Measurements from ENCODE around the gene DNAJC22.

The DNAJC22 gene

GRCh38 chr12:49355913-49356312, 9.2 kb downstream of the DNAJC22 start:
- no peak overlapping the region for H3K4me3 ChIP-seq (ENCODE audit: low read length)
- no peaks in the 10 kb centered on the region for H3K27me3 ChIP-seq (ENCODE audit: control insufficient read depth, insufficient read depth, low read length)
- H3K36me3 ChIP-seq (ENCODE audit: control insufficient read depth, insufficient read depth, low read length): no peaks in the 10 kb centered on the region
- no peaks in the 10 kb centered on the region for H3K9me3 ChIP-seq (ENCODE audit: control insufficient read depth, low read length)
- no peaks in the 10 kb centered on the region for H3K4me1 ChIP-seq (ENCODE audit: control insufficient read depth, insufficient read depth, low read length)
- H3K9ac ChIP-seq (ENCODE audit: low read length): no peak overlapping the region

- Histone ChIP-seq H3K9ac (ENCODE audit: low read length) (no peak overlapping the region), H3K4me3 (ENCODE audit: low read length) (no peak overlapping the region), H3K36me3 (ENCODE audit: control insufficient read depth, insufficient read depth, low read length) (no peaks in the 10 kb centered on the region), H3K9me3 (ENCODE audit: control insufficient read depth, low read length) (no peaks in the 10 kb centered on the region), H3K4me1 (ENCODE audit: control insufficient read depth, insufficient read depth, low read length) (no peaks in the 10 kb centered on the region), H3K27me3 (ENCODE audit: control insufficient read depth, insufficient read depth, low read length) (no peaks in the 10 kb centered on the region)
These were observed 10.5 kb downstream of the DNAJC22 start for GRCh38 chr12:49357103-49357678.

DNA sequence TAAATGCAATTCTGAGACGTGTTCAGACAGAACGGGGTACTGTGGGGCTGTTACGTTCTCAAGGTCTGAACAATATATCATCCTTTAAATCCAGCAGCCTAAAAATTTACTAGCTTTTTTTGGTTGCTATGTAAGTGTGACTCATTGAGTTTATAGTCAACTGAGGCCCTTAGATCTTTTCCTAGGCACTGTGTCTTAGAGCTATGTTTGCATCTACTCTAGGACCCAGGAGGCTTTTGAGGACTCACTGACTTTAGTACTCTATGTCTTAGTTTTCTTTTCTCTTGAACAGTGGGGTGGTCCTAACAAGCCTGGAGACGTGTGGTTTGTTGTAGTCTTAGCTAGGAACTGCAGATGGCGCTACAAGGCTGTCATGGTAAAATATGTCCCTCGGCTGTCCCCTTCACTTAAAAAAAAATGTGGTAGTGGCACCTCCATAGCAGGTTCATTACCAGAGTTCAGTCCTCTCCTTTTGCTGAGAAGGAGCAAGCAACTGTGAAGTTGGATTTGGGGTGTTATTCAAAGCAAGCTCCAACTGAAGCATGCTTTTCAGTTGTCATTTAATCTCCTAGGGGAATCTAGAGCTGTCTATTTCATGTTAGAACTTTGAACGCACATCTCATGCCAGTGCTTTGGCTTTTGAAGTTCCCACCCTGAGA, 11.9 kb downstream of the DNAJC22 start:
- Histone ChIP-seq H3K4me3 (ENCODE audit: low read length) (no peak overlapping the region), H3K27me3 (ENCODE audit: control insufficient read depth, insufficient read depth, low read length) (no peaks in the 10 kb centered on the region), H3K9me3 (ENCODE audit: control insufficient read depth, low read length) (no peaks in the 10 kb centered on the region), H3K9ac (ENCODE audit: low read length) (no peak overlapping the region), H3K4me1 (ENCODE audit: control insufficient read depth, insufficient read depth, low read length) (no peaks in the 10 kb centered on the region), H3K36me3 (ENCODE audit: control insufficient read depth, insufficient read depth, low read length) (no peaks in the 10 kb centered on the region)

DNA sequence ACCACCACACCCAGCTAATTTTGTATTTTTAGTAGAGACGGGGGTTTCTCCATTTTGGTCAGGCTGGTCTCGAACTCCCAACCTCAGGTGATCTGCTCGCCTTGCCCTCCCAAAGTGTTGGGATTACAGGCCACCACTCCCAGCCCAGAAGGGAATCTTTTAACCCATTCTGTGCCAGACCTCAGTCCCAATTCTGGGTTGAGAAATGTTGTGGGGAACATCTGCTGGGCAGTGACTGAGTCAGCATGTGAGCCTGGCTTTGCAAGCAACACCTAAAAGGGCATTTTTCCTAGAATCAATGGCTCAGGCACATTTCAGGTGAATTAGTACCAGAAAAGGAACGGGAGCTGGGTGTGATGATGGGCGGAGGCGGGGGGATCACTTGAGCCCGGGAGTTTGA, 13.0 kb downstream of the DNAJC22 start:
- no peaks in the 10 kb centered on the region for H3K27me3 ChIP-seq (ENCODE audit: control insufficient read depth, insufficient read depth, low read length)
- no peaks in the 10 kb centered on the region for H3K9me3 ChIP-seq (ENCODE audit: control insufficient read depth, low read length)
- no peak overlapping the region for H3K9ac ChIP-seq (ENCODE audit: low read length)
- no peak overlapping the region for H3K4me3 ChIP-seq (ENCODE audit: low read length)
- no peaks in the 10 kb centered on the region for H3K36me3 ChIP-seq (ENCODE audit: control insufficient read depth, insufficient read depth, low read length)
- no peaks in the 10 kb centered on the region for H3K4me1 ChIP-seq (ENCODE audit: control insufficient read depth, insufficient read depth, low read length)

DNA sequence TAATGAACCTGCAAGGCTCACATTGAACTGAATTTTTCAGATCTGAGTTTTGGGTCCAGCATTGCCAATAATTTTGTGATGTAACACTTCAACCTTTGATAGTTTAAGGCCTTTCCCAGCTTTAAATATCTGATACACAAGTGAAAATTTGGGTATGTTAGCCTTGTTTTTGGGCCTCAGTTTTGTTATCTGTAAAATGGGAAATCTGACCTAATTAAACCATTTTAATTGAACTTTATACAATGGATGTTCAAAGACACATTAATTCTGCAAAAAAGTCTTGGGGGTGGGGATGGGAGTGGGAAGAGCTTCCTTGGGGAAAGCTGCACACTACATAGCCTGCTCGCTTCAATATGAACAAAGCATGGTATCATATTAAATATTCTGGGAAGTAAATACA, 15.4 kb downstream of the DNAJC22 start:
- Histone ChIP-seq H3K4me3 (ENCODE audit: low read length) (no peak overlapping the region), H3K36me3 (ENCODE audit: control insufficient read depth, insufficient read depth, low read length) (no peaks in the 10 kb centered on the region), H3K4me1 (ENCODE audit: control insufficient read depth, insufficient read depth, low read length) (no peaks in the 10 kb centered on the region), H3K9ac (ENCODE audit: low read length) (no peak overlapping the region), H3K27me3 (ENCODE audit: control insufficient read depth, insufficient read depth, low read length) (no peaks in the 10 kb centered on the region), H3K9me3 (ENCODE audit: control insufficient read depth, low read length) (no peaks in the 10 kb centered on the region)

DNA sequence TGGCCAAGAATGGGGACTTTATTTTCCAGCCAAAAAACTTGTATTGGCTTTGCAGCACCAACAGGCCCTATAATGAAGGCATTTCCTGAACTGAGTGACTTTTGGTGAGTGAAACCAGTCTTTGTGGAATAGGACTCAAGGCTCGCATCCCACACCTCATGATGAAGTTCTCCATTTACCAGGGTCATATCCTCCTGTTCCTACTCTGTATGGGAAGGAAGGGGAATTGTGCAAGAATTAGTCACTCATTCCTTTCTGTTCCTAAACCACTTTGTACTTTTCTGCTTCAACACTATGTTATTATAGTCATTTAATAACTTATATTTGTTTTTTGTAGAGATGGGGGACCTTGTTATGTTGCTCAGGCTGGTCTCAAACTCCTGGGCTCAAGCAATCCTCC, 18.3 kb downstream of the DNAJC22 start:
- H3K9me3 ChIP-seq (ENCODE audit: control insufficient read depth, low read length): no peaks in the 10 kb centered on the region
- no peak overlapping the region for H3K9ac ChIP-seq (ENCODE audit: low read length)
- H3K27me3 ChIP-seq (ENCODE audit: control insufficient read depth, insufficient read depth, low read length): no peaks in the 10 kb centered on the region
- no peak overlapping the region for H3K4me3 ChIP-seq (ENCODE audit: low read length)
- peaks cover 5% of the 10 kb centered on the region for H3K4me1 ChIP-seq (ENCODE audit: control insufficient read depth, insufficient read depth, low read length)
- no peaks in the 10 kb centered on the region for H3K36me3 ChIP-seq (ENCODE audit: control insufficient read depth, insufficient read depth, low read length)

DNA sequence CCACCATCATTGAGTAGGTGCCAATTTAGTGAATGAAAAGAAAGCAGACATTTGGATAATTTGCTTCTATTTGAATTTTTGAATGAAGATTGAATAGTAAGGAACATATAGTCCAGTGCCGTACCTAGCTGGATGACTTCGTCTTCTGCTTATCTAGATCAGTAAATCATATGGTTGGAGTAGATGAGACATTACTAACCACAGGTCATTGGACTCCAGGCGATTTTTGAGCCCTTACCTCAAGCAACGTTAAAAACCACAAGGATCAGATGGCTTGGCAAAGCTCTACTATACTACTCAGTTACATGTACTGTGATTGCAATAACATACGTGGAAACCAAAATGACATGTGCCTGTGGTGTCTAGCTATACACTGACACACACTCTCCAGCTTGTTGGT, 18.9 kb downstream of the DNAJC22 start:
- Histone ChIP-seq H3K27me3 (ENCODE audit: control insufficient read depth, insufficient read depth, low read length) (no peaks in the 10 kb centered on the region), H3K4me3 (ENCODE audit: low read length) (no peak overlapping the region), H3K9me3 (ENCODE audit: control insufficient read depth, low read length) (no peaks in the 10 kb centered on the region), H3K36me3 (ENCODE audit: control insufficient read depth, insufficient read depth, low read length) (no peaks in the 10 kb centered on the region), H3K9ac (ENCODE audit: low read length) (no peak overlapping the region), H3K4me1 (ENCODE audit: control insufficient read depth, insufficient read depth, low read length) (peaks cover 5% of the 10 kb centered on the region)

DNA sequence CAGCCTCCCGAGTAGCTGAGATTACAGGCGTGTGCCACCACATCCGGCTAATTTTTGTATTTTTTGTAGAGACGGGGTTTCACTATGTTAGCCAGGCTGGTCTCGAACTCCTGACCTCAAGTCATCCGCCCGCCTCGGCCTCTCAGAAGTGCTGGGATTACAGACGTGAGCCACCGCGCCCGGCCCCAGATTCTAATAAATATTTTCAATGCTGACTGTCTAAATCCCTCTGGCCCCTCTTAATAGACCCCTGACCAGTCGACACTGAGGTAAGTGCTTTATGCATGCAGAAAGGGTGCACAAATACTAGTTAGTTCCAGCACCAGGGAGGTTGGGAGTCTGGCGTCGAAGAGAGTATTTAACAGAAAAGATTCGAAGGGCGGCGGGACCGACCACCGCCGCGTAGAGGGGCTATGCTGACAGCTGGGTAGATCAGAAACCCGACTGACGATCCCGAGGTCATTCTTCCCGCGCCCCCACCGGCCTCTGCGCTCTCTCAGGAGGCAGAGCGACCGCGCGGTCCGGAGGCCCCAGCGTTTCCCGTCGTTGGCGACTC, 19.5 kb downstream of the DNAJC22 start:
- no peaks in the 10 kb centered on the region for H3K27me3 ChIP-seq (ENCODE audit: control insufficient read depth, insufficient read depth, low read length)
- peak overlapping the region; percentile 89 for H3K9ac ChIP-seq (ENCODE audit: low read length)
- H3K4me3 ChIP-seq (ENCODE audit: low read length): peak overlapping the region; percentile 80
- no peaks in the 10 kb centered on the region for H3K9me3 ChIP-seq (ENCODE audit: control insufficient read depth, low read length)
- no peaks in the 10 kb centered on the region for H3K36me3 ChIP-seq (ENCODE audit: control insufficient read depth, insufficient read depth, low read length)
- H3K4me1 ChIP-seq (ENCODE audit: control insufficient read depth, insufficient read depth, low read length): peaks cover 5% of the 10 kb centered on the region

- no peaks in the 10 kb centered on the region for H3K36me3 ChIP-seq (ENCODE audit: control insufficient read depth, insufficient read depth, low read length)
- peak overlapping the region; percentile 89 for H3K9ac ChIP-seq (ENCODE audit: low read length)
- H3K27me3 ChIP-seq (ENCODE audit: control insufficient read depth, insufficient read depth, low read length): no peaks in the 10 kb centered on the region
- H3K4me1 ChIP-seq (ENCODE audit: control insufficient read depth, insufficient read depth, low read length): peaks cover 5% of the 10 kb centered on the region
- H3K4me3 ChIP-seq (ENCODE audit: low read length): peak overlapping the region; percentile 80
- no peaks in the 10 kb centered on the region for H3K9me3 ChIP-seq (ENCODE audit: control insufficient read depth, low read length)
These were observed 20.1 kb downstream of the DNAJC22 start for GRCh38 chr12:49366652-49367380.

GRCh38 chr12:49367381-49368239, 20.9 kb downstream of the DNAJC22 start, which contains the start of gene SPATS2:
Gene SPATS2 (plus strand): TSS chr12:49367462. CDS start chr12:49461013, 93,551 bp downstream.
- Histone ChIP-seq H3K4me1 (ENCODE audit: control insufficient read depth, insufficient read depth, low read length) (peaks cover 5% of the 10 kb centered on the region), H3K27me3 (ENCODE audit: control insufficient read depth, insufficient read depth, low read length) (no peaks in the 10 kb centered on the region), H3K36me3 (ENCODE audit: control insufficient read depth, insufficient read depth, low read length) (no peaks in the 10 kb centered on the region), H3K9me3 (ENCODE audit: control insufficient read depth, low read length) (no peaks in the 10 kb centered on the region), H3K9ac (ENCODE audit: low read length) (peak within 1 kb of the TSS; percentile 89), H3K4me3 (ENCODE audit: low read length) (peak within 1 kb of the TSS; percentile 80)

GRCh38 chr12:49368240-49368600, 21.5 kb downstream of the DNAJC22 start:
- Histone ChIP-seq H3K27me3 (ENCODE audit: control insufficient read depth, insufficient read depth, low read length) (no peaks in the 10 kb centered on the region), H3K9ac (ENCODE audit: low read length) (no peak overlapping the region), H3K9me3 (ENCODE audit: control insufficient read depth, low read length) (no peaks in the 10 kb centered on the region), H3K4me3 (ENCODE audit: low read length) (no peak overlapping the region), H3K36me3 (ENCODE audit: control insufficient read depth, insufficient read depth, low read length) (no peaks in the 10 kb centered on the region), H3K4me1 (ENCODE audit: control insufficient read depth, insufficient read depth, low read length) (peaks cover 5% of the 10 kb centered on the region)

All from mucosa of stomach (tissue), 1 donor.